Hippocampal formation (tissue), 2 donors: ENCODE measurements around the gene PNPLA2.
A peak's percentile ranks its signal among the peaks of the same experiment; 100 is the strongest.

ENCODE experiments used
- DNase-seq, 2 donors: peaks; one replicate each; lab custom pipeline; 2025; lab: John Stamatoyannopoulos, UW

The PNPLA2 gene

DNA sequence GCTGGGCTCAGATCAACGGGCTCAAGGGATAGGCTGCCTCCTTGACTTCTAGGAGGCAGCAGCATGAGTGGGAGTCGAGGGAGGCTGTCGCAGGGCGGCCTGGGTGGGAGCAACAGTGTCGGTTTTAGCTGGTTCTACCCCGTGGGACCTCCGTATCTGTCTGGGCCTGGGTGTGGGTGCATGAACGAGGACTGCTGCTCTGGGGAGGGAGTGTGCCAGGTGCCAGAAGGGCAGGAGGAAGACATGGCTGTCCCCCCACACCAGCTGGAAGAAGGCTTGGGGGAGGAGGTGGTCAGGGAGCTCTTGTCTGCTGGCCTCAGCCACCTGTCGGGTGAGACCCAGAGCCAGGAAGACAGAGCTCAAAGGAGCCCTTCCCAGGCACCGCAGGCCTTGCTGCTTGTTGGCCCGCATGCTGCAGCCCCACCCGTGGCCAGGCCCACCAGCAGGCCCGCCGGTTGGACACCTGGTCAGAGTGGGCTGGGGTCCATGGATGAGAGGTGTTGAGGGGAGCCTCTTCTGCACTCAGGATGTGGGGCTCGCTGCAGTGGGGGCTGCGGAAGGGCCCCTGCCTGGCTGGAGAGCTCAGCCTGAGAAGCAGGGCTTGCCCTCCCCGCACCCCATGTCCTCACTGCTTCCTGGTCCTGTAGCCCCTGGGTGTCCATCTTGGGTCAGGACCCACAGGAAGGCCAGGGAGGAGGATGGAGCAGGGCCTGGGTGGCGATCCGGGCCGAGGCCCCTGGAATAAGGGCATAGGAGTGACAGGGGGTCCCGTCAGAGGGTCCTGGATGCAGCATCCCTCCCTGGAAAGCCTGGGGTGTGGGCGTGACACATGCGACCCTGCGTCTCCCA lies 32.3 kb upstream of the PNPLA2 start:
- no peak for DNase-seq

DNA sequence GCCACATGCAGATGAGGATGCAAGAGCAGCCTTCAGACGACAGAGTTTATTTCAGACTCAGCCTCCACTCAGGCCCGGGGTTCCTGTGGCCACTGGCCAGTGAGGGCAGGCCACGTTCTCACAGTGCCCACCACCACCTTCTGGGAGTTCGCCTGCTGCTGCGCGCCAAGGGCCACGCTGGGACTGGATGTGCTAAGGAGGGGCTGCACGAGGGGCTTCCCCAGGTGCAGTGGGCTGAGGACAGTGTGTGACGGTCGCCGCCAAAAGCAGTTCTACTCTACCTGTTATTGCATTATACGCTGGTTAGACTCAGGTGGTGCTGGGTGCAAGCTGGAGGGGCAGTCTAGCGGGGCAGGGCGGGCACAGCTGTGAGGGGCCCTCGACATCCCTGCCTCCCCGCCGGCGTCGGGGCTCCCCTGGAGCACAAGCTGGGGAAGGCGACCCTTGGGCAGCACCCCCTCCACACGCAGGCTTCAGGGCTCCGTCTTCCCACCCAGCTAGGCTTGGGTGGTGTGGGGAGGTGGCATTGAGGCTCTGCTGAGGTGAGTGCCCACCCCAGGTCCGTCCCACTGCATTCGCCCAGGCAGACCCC lies 31.5 kb upstream of the PNPLA2 start:
- no peak for DNase-seq

DNA sequence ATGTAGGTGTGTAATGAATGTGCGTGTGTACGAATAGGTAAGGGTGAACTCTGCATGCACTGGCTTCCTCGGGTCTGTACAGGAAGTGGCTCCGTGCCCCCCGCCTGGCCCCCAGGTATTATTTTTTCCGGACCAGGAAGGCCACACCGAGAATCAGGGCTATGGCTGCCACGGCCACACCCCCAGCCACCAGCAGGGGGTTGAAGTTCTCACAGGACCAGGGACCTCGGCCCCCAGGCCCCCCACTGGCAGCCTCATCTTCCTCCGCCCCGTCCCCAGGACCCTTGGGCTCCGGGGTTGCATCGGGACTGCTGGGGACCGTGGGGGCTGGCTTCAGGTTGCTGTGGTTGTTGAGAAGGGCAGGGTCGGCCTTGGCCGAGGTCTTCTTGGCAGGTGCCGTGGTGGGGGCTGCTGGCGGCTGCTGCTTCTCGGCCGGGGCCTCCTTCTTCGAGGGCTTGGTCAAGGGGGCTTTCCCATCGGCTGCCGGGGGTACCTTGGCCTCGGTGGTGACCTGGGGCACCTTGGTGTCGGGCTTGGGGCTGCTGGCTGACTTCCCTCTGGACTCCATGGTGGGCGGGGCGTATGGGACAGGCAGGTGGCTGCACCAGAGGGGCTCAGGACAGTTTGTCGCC lies 30.6 kb upstream of the PNPLA2 start:
- DNase-seq = no peak

DNA sequence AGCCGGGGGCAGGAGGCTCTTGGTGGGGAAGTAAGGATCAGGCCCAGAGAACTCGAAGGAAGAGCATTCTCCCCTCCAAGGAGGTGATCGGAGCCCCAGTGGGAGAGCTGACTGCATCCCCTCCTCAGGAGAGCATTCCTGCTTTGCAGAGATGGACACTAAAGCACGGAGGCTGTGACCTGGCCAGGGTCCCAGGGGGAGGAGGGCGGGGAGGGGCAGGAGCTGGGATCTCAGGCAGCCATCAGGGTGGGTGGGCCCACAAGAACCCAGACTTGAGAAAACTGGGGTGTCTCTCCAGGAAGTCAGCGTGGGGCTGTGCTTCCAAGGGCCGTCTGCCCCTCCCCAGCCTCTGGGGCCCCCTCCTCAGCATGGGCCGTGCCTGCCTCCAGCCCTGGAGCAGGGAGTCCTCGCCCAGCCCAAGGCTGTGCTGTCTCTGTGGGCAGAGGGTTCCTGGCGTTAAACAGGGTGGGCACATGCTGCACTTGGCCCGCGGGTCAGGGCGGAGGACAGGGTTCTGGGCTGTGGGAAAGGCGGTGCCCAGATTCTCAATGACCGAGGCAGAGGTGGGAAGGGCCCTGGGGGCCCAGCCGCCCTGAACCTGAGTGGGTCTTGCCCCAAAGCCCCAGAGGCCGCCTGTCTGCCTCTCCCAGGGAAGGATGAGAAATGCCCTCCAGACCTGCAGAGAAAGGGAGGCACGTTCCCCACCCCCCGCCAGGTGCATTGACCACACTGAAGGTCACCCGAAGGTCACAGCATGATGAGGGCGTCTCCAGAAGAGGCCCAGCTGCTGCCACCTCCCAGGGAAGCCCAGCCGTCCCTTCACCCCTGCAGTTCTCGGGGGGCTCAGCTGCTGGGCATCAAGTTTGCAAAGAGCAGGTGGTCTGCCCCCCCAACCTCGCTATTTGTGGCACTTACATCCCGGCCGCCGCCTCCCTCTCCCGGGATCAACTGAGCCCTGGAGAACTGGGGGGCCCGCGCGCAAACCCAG lies 29.5 kb upstream of the PNPLA2 start:
- DNase-seq = no peak

DNA sequence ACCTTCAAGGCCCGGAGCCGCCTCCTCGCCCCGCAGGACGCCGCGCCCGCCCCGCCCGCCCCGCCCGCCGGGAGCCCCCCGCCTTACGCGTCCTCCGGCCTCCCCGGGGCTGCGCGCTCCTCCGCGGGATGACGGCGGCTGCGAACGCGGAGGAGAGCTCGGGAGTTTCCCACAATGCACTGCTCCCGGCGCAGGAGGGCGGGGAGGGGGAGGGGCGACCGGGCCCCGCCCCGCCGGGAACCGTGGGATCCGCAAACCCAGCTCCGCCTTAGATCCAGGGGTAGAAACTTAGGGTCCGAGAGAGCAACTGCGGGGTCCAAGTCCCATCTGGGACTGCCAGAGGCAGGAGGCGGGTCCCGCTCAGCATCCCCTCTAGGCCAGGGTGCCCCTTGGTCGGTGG lies 28.8 kb upstream of the PNPLA2 start, which contains the start of gene CEND1:
Gene CEND1 (minus strand): TSS at position 148 of the 400 bp plus-strand sequence. CDS start 1,514 bp downstream, outside the sequence.
- peak; percentile 16 to 65 for DNase-seq

DNA sequence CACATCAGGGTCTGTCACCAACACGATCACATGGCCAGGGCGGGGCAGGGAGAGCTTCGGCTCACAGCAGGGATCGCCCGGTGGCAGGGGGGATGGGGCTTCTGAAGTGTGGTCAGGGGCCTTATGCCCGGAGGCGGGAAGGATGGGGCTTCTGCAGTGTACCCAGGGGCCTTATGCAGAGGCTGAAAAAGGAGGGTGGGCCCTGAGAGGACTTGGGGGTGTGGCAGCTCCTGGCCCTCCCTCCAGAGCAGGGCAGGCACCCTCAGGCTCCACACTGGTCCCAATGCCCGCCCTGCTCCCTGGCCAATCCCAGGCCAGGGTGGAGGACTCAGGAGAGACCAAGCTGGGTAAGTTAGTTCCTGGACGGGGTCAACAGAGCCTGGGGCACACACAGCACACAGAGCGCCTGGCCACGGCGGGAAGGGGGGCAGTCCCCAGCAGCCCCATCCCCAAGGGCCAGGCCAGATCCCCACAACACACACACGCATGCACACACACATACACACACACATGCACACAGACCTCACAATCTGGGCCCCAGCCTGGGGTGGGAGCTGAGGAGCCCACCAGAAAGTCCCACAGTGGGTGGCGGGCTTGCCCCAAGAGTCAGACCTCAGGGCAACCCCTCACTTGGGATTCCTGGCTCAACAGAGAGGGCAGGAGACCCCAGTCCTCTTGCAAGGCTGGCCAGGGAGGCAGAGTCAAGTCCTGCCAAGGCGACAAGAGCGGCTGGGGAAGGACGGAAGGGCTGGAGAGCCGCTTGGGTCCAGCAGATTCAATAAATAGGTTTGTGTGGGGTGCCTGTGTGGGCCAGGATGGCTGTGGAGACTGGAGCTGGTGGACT lies 27.8 kb upstream of the PNPLA2 start:
- DNase-seq = no peak

DNA sequence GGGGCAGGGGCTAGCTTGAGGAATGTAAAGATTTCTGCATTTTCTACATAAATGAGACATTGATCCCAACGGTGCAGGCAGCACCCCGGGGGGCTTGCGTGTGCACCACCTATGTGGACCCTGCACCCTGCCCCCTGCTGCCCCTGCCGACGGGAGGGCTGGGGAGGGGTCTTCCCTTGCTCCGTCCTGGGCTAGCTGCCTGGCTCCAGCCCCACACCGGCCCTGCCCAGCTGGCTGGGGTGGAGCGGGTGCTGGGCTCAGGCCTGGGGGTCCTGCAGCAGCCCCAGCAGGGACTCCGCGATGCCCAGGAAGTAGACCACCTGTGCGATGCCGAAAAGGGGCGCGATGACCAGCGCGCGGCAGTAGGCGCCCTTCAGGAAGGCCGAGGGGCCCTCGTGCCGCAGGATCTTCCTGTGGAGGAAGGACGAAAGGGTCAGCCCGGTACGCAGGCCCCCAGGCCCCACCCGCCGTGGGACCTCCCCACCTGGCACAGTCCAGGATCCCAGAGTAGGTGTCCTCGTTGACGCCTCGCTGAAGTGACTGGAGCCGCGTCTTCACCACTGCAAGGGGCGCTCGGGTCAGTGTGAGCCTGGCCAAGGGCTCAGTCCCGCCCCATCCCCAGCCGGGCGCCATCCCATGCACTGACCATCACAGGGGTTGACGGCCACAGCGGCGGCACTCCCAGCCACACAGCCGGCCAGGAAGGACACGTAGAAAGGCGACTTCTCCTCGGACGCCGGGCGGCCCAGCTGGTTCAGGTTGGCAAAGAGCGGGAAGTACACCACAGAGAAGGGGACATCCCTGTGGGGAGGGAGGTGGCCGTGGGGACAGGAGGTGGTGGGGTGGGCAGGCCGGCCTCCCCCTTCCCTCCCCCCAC lies 26.8 kb upstream of the PNPLA2 start:
- no peak for DNase-seq

DNA sequence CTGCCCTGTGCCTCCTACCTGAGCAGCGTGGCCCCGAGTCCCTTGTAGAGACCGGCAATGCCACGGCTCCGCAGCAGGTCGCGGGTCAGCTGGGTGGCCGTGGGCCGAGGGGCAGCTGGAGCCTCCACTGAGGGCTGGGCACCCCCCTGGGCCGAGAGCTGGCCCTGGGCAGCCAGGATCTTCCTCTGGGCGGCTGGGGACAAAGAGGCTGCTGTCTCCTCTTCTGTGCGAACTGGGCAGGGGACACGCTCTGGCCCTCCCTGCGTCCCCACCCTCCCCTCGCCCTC lies 26.2 kb upstream of the PNPLA2 start:
- no peak for DNase-seq

DNA sequence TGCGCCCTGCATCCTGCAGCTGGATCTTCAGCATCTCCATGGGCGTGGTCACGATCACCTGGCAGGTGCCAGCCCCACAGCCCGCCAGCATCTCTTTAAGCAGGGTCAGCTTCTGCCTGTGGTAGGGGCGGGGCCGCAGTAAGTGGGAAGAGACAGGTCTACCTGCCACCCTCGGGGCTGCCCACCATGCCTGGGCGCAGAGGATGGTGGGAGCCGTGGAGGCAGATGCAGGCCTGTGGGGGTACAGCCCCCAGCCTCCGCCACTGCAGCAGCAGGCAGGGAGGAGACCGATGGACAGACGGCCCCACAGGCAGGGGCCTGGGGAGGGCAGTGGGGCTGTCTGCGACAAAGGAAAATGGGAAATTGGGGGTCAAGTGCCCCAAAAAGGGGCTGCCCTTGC lies 25.8 kb upstream of the PNPLA2 start:
- DNase-seq = no peak

DNA sequence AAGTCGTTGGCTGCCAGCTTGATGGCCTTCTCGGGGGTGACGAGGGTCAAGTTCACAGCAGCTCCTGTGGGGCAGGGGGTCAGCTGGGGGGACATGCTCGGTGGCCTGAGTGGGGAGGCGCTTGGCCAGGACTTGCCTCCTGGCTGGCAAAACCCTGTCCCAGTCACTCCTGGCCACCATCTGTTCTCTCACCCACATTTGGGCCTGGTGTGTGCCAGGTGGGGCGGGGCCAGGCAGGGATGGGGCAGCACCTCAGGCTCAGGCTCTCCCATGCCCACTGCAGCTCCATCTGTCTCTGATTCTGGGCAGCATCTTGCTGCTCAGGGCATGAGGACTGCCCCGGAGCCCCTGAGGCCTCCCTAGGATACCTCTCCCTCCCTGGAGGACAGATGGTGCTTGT lies 25.2 kb upstream of the PNPLA2 start:
- no peak for DNase-seq

DNA sequence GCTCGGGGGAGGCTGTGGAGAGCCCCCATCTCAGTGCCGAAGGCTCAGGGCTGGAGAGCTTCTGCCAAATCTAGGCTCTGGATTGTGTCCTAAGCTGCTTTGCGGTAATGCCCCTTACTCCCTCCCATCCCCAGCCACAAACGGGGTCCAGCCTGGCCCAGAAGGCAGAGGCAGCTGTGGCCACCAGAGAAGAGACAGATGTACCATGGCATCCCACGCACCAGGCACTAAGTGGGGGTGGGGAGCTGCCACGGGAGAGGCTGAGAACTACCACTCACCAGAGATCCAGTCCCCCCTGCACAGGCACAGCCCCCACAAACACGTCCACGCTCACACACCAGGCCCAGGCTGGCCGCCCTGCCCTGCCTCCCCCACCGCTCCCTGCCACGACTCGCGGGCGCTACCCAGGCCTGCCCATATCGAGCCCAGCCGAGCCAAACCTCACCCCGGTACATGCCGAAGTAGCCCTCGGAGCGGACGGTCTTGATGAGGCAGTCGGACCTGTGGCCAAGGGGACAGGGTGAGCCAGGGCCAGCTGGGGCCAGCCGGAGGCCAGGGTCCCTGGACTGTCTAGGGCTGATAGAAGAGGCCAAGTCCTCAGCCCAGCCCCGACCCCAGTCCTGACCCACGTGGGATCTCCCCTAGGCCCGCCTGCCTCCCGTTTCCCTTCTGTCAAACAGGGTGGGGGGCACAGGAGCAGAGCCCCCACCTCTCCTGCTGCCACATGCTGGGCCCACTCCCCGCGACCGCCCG lies 24.5 kb upstream of the PNPLA2 start:
- DNase-seq = no peak

DNA sequence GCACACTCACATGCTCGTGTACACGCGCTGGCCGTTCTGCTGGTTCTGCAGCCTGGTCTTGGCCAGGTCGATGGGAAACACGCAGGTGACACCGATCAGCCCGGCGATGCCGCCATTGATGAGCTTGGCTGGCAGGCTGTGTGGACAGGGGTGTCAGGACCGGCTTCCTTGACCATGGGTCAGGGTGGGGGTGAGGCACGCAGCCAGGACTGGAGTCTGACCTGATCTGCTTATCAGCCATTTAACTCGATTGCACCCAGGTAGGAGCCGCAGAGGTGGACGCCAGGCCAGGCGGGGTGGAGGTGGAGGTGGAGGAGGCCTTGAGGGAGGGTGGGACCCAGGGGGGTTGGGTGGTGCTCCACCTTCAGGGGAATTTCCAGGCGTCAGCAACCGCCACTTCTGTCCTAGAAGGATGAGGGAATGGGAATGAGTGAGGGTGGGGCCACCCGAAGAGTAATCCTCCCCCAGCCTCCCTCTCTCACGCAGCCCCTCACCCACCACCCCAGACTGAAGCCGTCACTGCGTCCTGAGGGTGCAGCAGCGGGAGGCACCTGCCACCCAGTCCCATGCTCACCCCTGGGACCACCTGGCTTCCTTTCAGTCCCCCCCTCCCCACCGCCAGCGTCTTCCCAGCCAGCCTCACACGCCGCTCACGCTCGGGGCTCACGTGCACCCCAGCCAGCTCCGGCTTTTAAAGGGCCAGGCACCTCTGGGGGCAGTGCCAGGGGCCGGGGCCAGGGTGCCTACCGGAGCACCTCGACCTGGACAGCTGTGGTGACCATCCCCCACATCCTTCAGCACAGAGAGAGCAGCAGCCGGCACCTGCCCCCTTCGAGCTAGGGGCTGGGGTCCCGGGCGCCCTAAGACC lies 23.7 kb upstream of the PNPLA2 start:
- no peak for DNase-seq

DNA sequence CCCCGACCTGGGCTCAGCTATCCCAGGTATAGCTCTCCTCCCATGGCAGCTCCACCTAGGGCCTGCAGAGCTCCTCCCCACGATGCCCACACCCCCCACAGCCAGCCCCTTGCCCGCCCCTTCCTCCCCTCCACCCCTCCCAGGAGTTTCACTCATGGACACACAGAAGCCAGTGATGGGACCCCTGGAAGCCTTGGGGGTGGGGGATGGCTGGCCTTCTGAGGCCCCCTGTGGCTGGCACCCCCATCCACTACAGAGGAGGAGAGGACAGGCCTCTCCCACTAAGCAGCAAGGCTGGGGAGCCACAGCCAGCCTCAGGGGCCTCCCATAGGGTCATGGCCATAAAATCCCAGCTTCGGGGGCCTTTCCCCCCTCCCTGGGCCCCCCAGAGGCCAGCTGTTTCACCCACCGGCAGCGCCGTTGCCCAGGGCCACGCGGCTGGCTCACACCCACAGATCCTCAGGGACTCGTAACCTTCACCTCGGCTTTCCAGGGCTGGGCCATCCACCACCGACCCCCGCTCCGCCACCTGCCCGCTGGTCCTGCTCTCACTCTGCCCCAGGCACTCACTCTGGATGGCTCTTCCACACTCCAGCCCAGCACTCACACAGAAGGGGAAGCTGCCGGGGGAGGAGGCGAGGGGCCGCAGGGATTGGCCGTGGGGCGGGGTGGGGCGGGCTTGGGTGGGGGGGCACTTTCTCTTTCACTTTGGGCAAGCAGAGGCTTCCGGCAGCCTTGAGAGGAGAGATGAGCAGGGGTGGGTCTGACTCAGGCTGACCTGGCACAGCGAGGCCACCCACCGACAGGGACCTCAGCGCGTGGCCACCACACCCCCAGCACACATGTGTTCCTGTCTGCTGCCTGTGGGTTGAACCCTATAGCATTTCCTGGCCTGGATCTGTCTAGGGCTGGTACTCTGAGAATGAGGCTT lies 22.8 kb upstream of the PNPLA2 start:
- peak; percentile 27 to 38 for DNase-seq

DNA sequence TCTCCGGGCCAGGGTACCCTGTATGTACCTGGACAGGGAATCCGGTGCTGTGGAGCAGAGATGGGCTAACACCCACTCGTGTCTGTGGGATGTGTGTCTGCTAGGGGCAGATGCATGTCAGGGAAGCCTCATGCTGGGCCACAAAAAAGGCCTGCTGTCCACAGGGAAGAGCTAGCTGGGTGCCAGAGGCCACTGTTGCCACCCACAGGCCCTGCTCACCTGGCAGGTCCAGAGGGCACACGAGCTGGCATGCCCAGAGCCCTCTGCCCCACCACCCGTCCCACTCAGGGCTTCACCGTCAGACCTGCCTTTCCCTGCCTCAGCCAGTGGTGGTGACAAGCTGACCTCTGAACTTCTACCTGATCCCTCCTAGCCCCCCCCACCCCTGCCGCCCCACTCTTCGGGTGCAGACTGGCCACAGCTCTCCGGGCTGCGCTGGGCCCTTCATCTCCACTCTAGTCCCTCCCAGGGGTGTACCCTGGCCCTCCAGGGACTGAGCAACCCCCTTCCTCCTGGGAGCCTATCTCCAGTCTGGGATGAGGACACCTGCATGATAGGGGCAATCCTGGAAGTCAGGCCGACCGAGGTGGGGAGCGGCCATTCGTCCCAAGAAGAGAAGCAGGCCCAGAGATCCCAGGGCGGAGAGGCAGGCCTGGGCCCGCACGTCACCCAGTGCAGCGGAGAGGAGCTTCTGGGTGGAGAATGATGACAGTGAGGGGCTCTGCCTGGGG lies 22.0 kb upstream of the PNPLA2 start:
- no peak for DNase-seq

DNA sequence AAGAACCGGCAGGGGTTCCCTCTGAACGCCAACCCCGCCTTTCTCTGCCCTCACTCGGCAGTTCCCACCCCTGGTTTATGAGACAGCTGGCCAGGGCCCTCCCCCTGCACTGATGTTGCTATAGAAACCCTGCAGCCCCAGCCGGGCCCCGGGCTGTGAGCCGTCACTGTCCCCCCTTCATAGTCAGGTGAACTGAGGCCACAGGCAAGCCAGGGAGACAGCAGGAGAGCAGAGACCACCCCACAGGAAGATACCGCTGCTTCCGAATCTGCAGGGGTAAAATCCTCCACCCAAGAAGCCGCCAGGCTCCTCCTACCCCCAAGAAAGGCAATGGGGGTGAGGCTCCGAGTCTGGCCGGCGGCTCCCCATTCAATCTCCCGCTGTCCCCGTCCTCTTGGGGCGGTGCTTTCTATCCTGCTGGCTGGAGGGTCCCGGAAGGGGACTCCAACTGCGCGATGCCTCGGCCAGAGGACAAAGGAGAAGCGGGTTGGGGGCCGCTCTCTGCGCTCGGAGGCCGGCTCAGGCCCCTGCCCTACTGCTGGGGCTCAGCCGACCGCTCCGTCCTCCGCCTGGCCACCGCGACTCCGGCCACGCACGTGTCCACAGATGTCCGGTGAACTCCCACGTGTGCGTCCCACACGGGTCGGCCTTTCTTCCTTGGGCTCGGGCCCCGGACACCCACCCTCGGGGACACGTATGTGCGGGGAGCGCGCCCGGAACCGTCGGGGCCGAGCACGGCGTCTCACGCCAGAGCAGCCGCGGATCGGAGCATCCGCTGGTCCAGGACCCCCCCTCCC lies 21.2 kb upstream of the PNPLA2 start:
- peak; percentile 68 to 72 for DNase-seq
